MM.1S (cell line): ENCODE data around the gene NEK6.

ENCODE experiments used
- CTCF ChIP-seq: fragments of 300-600 bp; sonication (generic); IDR thresholded peaks from 2 replicates; pipeline ENCODE4 v1.5.1; 2016; ENCODE audit warnings: antibody characterized with exemption, low read length, mixed read lengths
- EZH2 ChIP-seq: fragments of 300-600 bp; sonication (generic); optimal IDR thresholded peaks from 2 replicates; pipeline ENCODE3; 2017; ENCODE audit warnings: low read depth, mild to moderate bottlenecking, antibody characterized with exemption, low read length, mixed read lengths
- EZH2phosphoT487 ChIP-seq: fragments of 300-600 bp; sonication (generic); IDR thresholded peaks from 2 replicates; pipeline ENCODE4 v1.6.1; 2018; ENCODE audit warnings: antibody characterized with exemption, low read length

DNA sequence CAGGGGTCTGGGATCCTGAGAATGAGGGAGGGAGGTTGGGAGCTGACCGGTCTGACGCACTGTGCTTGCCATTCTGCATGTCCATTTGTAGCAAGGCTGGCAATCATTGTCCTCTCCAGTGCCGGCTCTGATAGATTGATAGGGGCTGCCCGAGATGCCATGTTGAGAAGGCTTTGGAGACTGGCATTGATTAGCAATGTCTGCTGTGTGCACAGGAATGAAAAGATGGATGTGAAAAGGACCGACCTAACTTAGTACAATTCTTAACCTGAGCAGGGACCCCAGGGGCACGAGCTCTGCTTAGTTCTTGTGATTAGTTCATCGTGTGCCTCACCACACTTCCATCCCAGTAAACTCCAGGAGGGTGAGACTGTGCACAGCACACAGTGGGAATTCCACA lies 17.0 kb downstream of the NEK6 start:
- TF ChIP-seq CTCF (no peak), EZH2 (no peak), EZH2phosphoT487 (no peak)
